Gastrocnemius medialis (tissue), 4 donors: Measurements from ENCODE around the gene PPP3R2.

Experiments
- CTCF ChIP-seq, 5 experiments: fragments of 450-650 bp in 3 of 5; fragments of 200-600 bp in 2 of 5; sonication (generic) in 2 of 5; IDR thresholded peaks in 4 of 5; conservative IDR thresholded peaks in 1 of 5; 1 replicate in 4 of 5; 2 replicates in 1 of 5; pipeline ENCODE4 v1.5.1; 2016 to 2019; ENCODE audit warnings: antibody characterized with exemption in 5 of 5, mild to moderate bottlenecking in 3 of 5, moderate library complexity in 3 of 5
- POLR2A ChIP-seq, 2 donors: fragments of 450-650 bp; IDR thresholded peaks; one replicate each; pipeline ENCODE4 v1.6.1; 2017; ENCODE audit warnings: antibody characterized with exemption in 2 of 2, mild to moderate bottlenecking in 2 of 2, moderate library complexity in 2 of 2

GRCh38 chr9:101579711-101580545 lies 14.8 kb downstream of the PPP3R2 start:
- no peak for TF ChIP-seq CTCF (IDR thresholded peaks at IDR 0.05 in 4 of 5, conservative IDR thresholded peaks at IDR 0.05 in 1 of 5)
- TF ChIP-seq POLR2A (IDR thresholded peaks at IDR 0.05), result no peak
